H9 (cell line): ENCODE measurements around the gene CCDC93. TPM values are rescaled to one million over a fixed set of nuclear protein-coding genes. Genes with fewer than 3 reads are reported as not detected.

Experiments used
- DNase-seq: peaks from one replicate; pipeline ENCODE4 v3.0.0-alpha.2; 2017
- H2AFZ ChIP-seq: one replicate; pipeline ENCODE4 v1.6.1; 2013; ENCODE audit warnings: mild to moderate bottlenecking, low read length, control low read depth, moderate library complexity
- H2AK5ac ChIP-seq: 2 replicates; pipeline ENCODE4 v1.6.1; 2013; ENCODE audit warnings: low read length, control low read depth, mixed read lengths; ENCODE audit not compliant: insufficient read length
- H2BK120ac ChIP-seq: one replicate; pipeline ENCODE4 v1.6.1; 2013; ENCODE audit warnings: low read depth, mild to moderate bottlenecking, low read length, control low read depth, inconsistent platforms; ENCODE audit not compliant: poor library complexity, severe bottlenecking
- H2BK12ac ChIP-seq: 2 replicates; pipeline ENCODE4 v1.6.1; 2013; ENCODE audit warnings: low read length, control low read depth, mixed read lengths, low read depth; ENCODE audit not compliant: insufficient read length
- H2BK15ac ChIP-seq: 2 replicates; pipeline ENCODE4 v1.6.1; 2013; ENCODE audit warnings: low read depth, low read length, control low read depth
- H2BK20ac ChIP-seq: one replicate; pipeline ENCODE4 v1.6.1; 2013; ENCODE audit warnings: low read depth, mild to moderate bottlenecking, low read length, control low read depth, inconsistent platforms; ENCODE audit not compliant: poor library complexity, severe bottlenecking
- H2BK5ac ChIP-seq: 2 replicates; pipeline ENCODE4 v1.6.1; 2013; ENCODE audit warnings: low read length, control low read depth, mixed read lengths; ENCODE audit not compliant: insufficient read length
- H3K14ac ChIP-seq: 2 replicates; pipeline ENCODE4 v1.6.1; 2013; ENCODE audit warnings: low read length, control low read depth; ENCODE audit not compliant: insufficient read depth
- H3K18ac ChIP-seq: 2 replicates; pipeline ENCODE4 v1.6.1; 2013; ENCODE audit warnings: low read depth, mild to moderate bottlenecking, mixed read lengths, low read length, control low read depth; ENCODE audit not compliant: insufficient read length
- H3K23ac ChIP-seq: 2 replicates; pipeline ENCODE4 v1.6.1; 2013; ENCODE audit warnings: low read length, control low read depth, mixed read lengths, low read depth; ENCODE audit not compliant: insufficient read length
- H3K23me2 ChIP-seq: 2 replicates; pipeline ENCODE4 v1.6.1; 2013; ENCODE audit warnings: low read depth, mild to moderate bottlenecking, mixed read lengths, low read length, control low read depth; ENCODE audit not compliant: insufficient read length, poor library complexity, severe bottlenecking
- H3K27ac ChIP-seq: 2 replicates; pipeline ENCODE4 v1.5.1; 2013; ENCODE audit warnings: low read length, control low read depth, mixed read lengths, low read depth; ENCODE audit not compliant: insufficient read length
- H3K27me3 ChIP-seq: 2 replicates; pipeline ENCODE4 v1.6.1; 2013; ENCODE audit warnings: low read length, control low read depth, inconsistent platforms; ENCODE audit not compliant: insufficient read depth
- H3K4ac ChIP-seq: 2 replicates; pipeline ENCODE4 v1.6.1; 2013; ENCODE audit warnings: low read depth, mild to moderate bottlenecking, control low read depth, inconsistent platforms, low read length, moderate library complexity
- H3K4me1 ChIP-seq: 2 replicates; pipeline ENCODE4 v1.6.1; 2013; ENCODE audit warnings: low read length, control low read depth, inconsistent platforms; ENCODE audit not compliant: insufficient read depth
- H3K4me2 ChIP-seq: 2 replicates; pipeline ENCODE4 v1.6.1; 2013; ENCODE audit warnings: low read length, control low read depth, mixed read lengths; ENCODE audit not compliant: insufficient read length, insufficient read depth
- H3K56ac ChIP-seq: 2 replicates; pipeline ENCODE4 v1.6.1; 2013; ENCODE audit warnings: low read depth, mild to moderate bottlenecking, mixed read lengths, low read length, control low read depth; ENCODE audit not compliant: insufficient read length
- H3K79me1 ChIP-seq: 2 replicates; pipeline ENCODE4 v1.6.1; 2013; ENCODE audit warnings: low read depth, mild to moderate bottlenecking, moderate library complexity, low read length, control low read depth, inconsistent platforms; ENCODE audit not compliant: insufficient read depth, poor library complexity, severe bottlenecking
- H3K79me2 ChIP-seq: 2 replicates; pipeline ENCODE4 v1.6.1; 2013; ENCODE audit warnings: low read length, control low read depth, inconsistent platforms; ENCODE audit not compliant: insufficient read depth
- H3K9ac ChIP-seq: 2 replicates; pipeline ENCODE4 v1.6.1; 2013; ENCODE audit warnings: low read length, control low read depth, mixed read lengths; ENCODE audit not compliant: insufficient read length; ENCODE audit errors: extremely low read depth
- H3K9me3 ChIP-seq: one replicate; pipeline ENCODE4 v1.6.1; 2013; ENCODE audit warnings: low read depth, low read length, inconsistent platforms; ENCODE audit not compliant: control insufficient read depth
- H3T11ph ChIP-seq: one replicate; pipeline ENCODE4 v1.6.1; 2013; ENCODE audit warnings: mild to moderate bottlenecking, low read length, control low read depth, inconsistent platforms
- H4K20me1 ChIP-seq: one replicate; pipeline ENCODE4 v1.6.1; 2013; ENCODE audit not compliant: control insufficient read depth, insufficient read length, insufficient read depth
- H4K5ac ChIP-seq: 2 replicates; pipeline ENCODE4 v1.6.1; 2013; ENCODE audit warnings: low read depth, mild to moderate bottlenecking, mixed read lengths, low read length, control low read depth; ENCODE audit not compliant: insufficient read length
- H4K8ac ChIP-seq: replicated peaks from 2 replicates; pipeline ENCODE4 v1.6.1; 2013; ENCODE audit warnings: low read length, control low read depth, mixed read lengths, low read depth; ENCODE audit not compliant: insufficient read length
- H4K91ac ChIP-seq: 2 replicates; pipeline ENCODE4 v1.6.1; 2013; ENCODE audit warnings: low read depth, mild to moderate bottlenecking, moderate library complexity, mixed read lengths, low read length, control low read depth; ENCODE audit not compliant: insufficient read length
- H3K27ac Mint-ChIP-seq, 3 experiments: 2 replicates in 2 of 3; 3 replicates in 1 of 3; pipeline ENCODE4 v1.8.0; 2020 to 2021; ENCODE audit warnings: mixed read lengths in 3 of 3, mild to moderate bottlenecking in 1 of 3, moderate library complexity in 1 of 3
- H3K27me3 Mint-ChIP-seq: 2 replicates; pipeline ENCODE4 v1.8.0; 2021; ENCODE audit warnings: low read depth, mild to moderate bottlenecking, moderate library complexity, mixed read lengths
- H3K36me3 Mint-ChIP-seq, 3 experiments: 2 replicates in 2 of 3; 3 replicates in 1 of 3; pipeline ENCODE4 v1.8.0; 2020 to 2021; ENCODE audit warnings: low read depth in 3 of 3, mixed read lengths in 3 of 3; ENCODE audit not compliant: insufficient read depth in 1 of 3
- H3K4me1 Mint-ChIP-seq, 2 experiments: 2 replicates each; pipeline ENCODE4 v1.8.0; 2020; ENCODE audit warnings: mixed read lengths in 2 of 2
- H3K4me3 Mint-ChIP-seq, 2 experiments: 2 replicates in 1 of 2; 3 replicates in 1 of 2; pipeline ENCODE4 v1.8.0; 2020 to 2021; ENCODE audit warnings: mild to moderate bottlenecking in 2 of 2, mixed read lengths in 2 of 2, moderate library complexity in 1 of 2
- H3K9me3 Mint-ChIP-seq, 2 experiments: 2 replicates in 1 of 2; 3 replicates in 1 of 2; pipeline ENCODE4 v1.8.0; 2020; ENCODE audit warnings: mild to moderate bottlenecking in 2 of 2, mixed read lengths in 2 of 2, moderate library complexity in 1 of 2
- WGBS: extraction: QIAGEN DNeasy Blood & Tissue Kit; methylation state at CpG from one replicate; pipeline ENCODE4 v1.1.7; 2013; ENCODE audit warnings: missing lambda C conversion rate, low lambda C conversion rate, mixed read lengths; ENCODE audit not compliant: insufficient read length; ENCODE audit errors: extremely low coverage; 5-methylcytosine and 5-hydroxymethylcytosine counted together
- total RNA-seq: library from RNA; stranded (reverse); gene quantifications from 2 replicates; pipeline ENCODE4 v1.2.1, GENCODE V29; 2021
- TF ChIP-seq, protein P1 (sequence below): fragments of 200-600 bp; sonication (generic); conservative IDR thresholded peaks from 3 replicates; pipeline ENCODE4 v1.8.0; 2021; ENCODE audit warnings: antibody characterized with exemption, mild to moderate bottlenecking

The CCDC93 gene
- total RNA-seq, 1 experiment from 2014 or later, result 16.4 TPM

DNA sequence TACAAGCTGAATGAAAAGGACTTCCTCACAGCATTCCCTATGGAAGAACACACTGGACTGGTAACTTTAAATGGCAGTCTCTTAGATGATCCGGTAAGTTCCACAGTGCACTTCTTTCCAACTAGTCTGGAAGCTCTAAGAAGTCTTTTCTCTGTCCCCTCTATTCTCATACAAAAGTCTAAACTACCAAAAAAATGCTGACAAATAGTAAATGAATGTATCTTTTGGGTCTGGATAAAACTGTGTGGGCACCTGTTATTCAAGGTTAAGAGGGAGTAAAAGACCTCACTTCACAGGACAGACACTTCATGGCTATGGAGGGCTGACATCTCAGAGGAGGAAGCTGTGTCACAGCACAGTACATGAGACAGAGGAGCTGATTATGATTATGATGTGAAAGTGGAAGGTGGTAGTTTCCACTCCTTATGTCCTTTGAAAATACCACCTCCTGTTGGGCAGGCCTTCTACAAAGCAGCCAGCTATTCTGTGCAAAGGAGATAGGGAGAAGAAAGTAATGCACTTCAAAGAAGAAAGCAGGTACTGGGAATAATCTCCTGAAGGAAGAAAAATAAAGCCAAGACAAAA, 23.9 kb downstream of the CCDC93 start:
- H3K4me1 ChIP-seq, result no peaks in the 10 kb centered on the region
- H3K9ac ChIP-seq, result no peak overlapping the region
- no peak overlapping the region for H2BK5ac ChIP-seq
- H3K23ac ChIP-seq, result no peak overlapping the region
- no peaks in the 10 kb centered on the region for H3K9me3 Mint-ChIP-seq
- H3K4ac ChIP-seq, result no peak overlapping the region
- TF ChIP-seq, protein P1, sequence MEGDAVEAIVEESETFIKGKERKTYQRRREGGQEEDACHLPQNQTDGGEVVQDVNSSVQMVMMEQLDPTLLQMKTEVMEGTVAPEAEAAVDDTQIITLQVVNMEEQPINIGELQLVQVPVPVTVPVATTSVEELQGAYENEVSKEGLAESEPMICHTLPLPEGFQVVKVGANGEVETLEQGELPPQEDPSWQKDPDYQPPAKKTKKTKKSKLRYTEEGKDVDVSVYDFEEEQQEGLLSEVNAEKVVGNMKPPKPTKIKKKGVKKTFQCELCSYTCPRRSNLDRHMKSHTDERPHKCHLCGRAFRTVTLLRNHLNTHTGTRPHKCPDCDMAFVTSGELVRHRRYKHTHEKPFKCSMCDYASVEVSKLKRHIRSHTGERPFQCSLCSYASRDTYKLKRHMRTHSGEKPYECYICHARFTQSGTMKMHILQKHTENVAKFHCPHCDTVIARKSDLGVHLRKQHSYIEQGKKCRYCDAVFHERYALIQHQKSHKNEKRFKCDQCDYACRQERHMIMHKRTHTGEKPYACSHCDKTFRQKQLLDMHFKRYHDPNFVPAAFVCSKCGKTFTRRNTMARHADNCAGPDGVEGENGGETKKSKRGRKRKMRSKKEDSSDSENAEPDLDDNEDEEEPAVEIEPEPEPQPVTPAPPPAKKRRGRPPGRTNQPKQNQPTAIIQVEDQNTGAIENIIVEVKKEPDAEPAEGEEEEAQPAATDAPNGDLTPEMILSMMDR, result no peak
- no peak overlapping the region for H4K91ac ChIP-seq
- no peak overlapping the region for H2AK5ac ChIP-seq
- no peak overlapping the region for H3T11ph ChIP-seq
- H3K9me3 ChIP-seq, result no peaks in the 10 kb centered on the region
- H3K4me2 ChIP-seq, result no peak overlapping the region
- no CpG with 5 or more reads among the region's 1 CpG for WGBS
- no peak overlapping the region for H3K4me3 Mint-ChIP-seq
- H2BK120ac ChIP-seq, result no peak overlapping the region
- no peak overlapping the region for H2AFZ ChIP-seq
- H4K5ac ChIP-seq, result no peak overlapping the region
- no peaks in the 10 kb centered on the region for H3K27me3 ChIP-seq
- no peak overlapping the region for H2BK20ac ChIP-seq
- H3K27ac Mint-ChIP-seq, result no peak overlapping the region; a peak in 1 of 7 replicates
- no peaks in the 10 kb centered on the region for H4K20me1 ChIP-seq
- no peak overlapping the region for H3K14ac ChIP-seq
- H3K4me1 Mint-ChIP-seq, result no peaks in the 10 kb centered on the region
- H3K23me2 ChIP-seq, result no peaks in the 10 kb centered on the region
- H3K56ac ChIP-seq, result no peak overlapping the region
- H3K18ac ChIP-seq, result no peak overlapping the region
- H2BK15ac ChIP-seq, result no peak overlapping the region
- H2BK12ac ChIP-seq, result no peak overlapping the region
- no peak for DNase-seq
- no peaks in the 10 kb centered on the region for H3K79me2 ChIP-seq
- no peaks in the 10 kb centered on the region for H3K27me3 Mint-ChIP-seq
- no peaks in the 10 kb centered on the region for H3K79me1 ChIP-seq
- H3K27ac ChIP-seq, result no peak overlapping the region
- no peak overlapping the region for H4K8ac ChIP-seq
- H3K36me3 Mint-ChIP-seq, result peaks cover 0 to 28% (median 18%) of the 10 kb centered on the region in 3 experiments; a peak in 4 of 7 replicates
